ENCODE data around the gene STX16. TPM values are rescaled to one million over a fixed set of nuclear protein-coding genes. Genes with fewer than 3 reads are reported as not detected.
A peak's percentile ranks its signal among the peaks of the same experiment; 100 is the strongest.

STX16 gene
- total RNA-seq, 1 donor from 2014 or later, result 66.9 TPM

DNA sequence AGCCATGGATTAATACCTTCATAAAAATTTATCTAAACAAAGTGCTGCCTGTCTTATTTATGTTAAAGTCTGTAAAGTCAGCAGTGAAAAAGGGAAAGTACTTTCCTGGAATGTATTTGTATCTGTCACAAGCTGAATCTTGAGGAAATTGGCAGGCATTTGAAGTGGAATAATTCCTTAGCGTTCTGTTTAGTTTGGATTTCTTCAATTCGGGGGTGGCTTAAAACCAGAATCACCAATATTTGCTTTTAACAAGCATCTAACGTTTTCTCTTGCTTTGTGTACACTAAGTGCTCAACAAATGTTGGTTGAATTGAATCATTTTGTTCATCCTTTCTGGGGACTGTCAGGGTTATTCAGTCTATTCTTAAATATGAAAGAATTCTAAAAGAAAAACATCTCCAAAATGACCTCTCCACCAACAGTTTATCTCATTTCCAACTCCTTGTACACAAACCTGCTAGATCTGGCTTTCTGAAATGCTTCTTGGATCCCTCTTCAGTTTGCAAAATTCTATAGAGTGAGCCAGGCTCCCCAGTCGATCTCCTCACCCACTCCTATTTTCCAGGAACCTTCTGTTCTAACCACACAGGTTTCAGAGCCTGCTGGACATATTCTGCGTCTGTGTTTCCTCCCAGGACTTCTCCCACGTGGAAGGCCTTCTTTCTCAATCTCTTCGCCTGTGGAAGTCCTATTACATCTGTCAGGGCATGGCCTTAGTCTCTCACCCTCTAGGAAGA is 39.5 kb downstream of the STX16 start:
- no peak overlapping the region for H3K4me3 Mint-ChIP-seq (ENCODE audit: unreplicated experiment)
- DNase-seq (ENCODE audit: extremely low spot score, unreplicated experiment), result peak; percentile 19
- peaks cover 21% of the 10 kb centered on the region for H3K4me1 Mint-ChIP-seq (ENCODE audit: unreplicated experiment)
- H3K36me3 Mint-ChIP-seq (ENCODE audit: unreplicated experiment), result peaks cover 15% of the 10 kb centered on the region
- peak overlapping the region; percentile 56 for H3K27ac Mint-ChIP-seq (ENCODE audit: unreplicated experiment)
- H3K9me3 Mint-ChIP-seq (ENCODE audit: unreplicated experiment), result no peaks in the 10 kb centered on the region
- H3K27me3 Mint-ChIP-seq (ENCODE audit: unreplicated experiment), result no peaks in the 10 kb centered on the region
- TF ChIP-seq, protein P1, sequence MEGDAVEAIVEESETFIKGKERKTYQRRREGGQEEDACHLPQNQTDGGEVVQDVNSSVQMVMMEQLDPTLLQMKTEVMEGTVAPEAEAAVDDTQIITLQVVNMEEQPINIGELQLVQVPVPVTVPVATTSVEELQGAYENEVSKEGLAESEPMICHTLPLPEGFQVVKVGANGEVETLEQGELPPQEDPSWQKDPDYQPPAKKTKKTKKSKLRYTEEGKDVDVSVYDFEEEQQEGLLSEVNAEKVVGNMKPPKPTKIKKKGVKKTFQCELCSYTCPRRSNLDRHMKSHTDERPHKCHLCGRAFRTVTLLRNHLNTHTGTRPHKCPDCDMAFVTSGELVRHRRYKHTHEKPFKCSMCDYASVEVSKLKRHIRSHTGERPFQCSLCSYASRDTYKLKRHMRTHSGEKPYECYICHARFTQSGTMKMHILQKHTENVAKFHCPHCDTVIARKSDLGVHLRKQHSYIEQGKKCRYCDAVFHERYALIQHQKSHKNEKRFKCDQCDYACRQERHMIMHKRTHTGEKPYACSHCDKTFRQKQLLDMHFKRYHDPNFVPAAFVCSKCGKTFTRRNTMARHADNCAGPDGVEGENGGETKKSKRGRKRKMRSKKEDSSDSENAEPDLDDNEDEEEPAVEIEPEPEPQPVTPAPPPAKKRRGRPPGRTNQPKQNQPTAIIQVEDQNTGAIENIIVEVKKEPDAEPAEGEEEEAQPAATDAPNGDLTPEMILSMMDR (IDR thresholded peaks at IDR 0.05), result no peak

DNA sequence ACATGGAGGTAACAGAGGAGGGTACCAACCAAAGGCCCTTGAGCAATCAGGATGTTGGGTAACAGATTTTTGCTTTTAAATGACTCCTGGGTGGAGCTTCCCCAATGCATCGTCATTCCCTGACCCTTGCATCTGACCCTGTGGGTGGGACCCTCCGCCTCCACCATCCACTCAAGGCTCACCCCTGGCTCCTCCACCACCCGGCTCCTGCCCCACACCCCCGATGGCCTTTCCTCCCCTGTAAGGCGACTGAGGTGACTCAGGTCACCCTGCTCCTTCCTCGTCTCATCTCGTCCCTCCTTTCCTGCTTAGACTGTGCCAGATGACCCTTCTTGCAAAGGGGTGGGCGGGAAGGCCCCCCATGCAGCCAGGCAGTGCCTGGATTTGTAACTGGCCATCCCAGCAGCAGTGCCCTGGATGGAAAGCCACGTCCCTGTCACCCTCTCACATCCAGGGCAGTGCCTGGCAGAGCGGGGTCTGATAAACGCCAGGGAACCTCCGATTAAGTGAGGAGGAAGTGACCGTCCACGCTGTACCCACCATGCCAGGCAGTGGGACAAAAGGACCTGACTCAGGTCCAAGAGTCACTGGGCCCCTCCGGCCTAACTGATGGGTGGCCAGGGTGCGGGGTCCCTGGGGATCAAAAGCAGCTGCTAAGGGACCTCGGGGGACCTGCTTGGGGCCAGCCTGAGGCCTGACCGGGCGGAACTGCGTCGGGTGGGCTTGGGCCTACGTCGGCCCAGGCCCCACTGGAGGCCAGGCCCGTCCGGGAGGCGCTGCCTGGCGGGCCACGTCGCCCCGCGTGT is 40.9 kb downstream of the STX16 start:
- peaks cover 12% of the 10 kb centered on the region for H3K36me3 Mint-ChIP-seq (ENCODE audit: unreplicated experiment)
- H3K9me3 Mint-ChIP-seq (ENCODE audit: unreplicated experiment), result no peaks in the 10 kb centered on the region
- H3K4me1 Mint-ChIP-seq (ENCODE audit: unreplicated experiment), result peaks cover 21% of the 10 kb centered on the region
- no peaks in the 10 kb centered on the region for H3K27me3 Mint-ChIP-seq (ENCODE audit: unreplicated experiment)
- TF ChIP-seq, protein P1 (IDR thresholded peaks at IDR 0.05), result no peak
- peak; percentile 80 for DNase-seq (ENCODE audit: extremely low spot score, unreplicated experiment)
- H3K4me3 Mint-ChIP-seq (ENCODE audit: unreplicated experiment), result no peak overlapping the region
- H3K27ac Mint-ChIP-seq (ENCODE audit: unreplicated experiment), result no peak overlapping the region

DNA sequence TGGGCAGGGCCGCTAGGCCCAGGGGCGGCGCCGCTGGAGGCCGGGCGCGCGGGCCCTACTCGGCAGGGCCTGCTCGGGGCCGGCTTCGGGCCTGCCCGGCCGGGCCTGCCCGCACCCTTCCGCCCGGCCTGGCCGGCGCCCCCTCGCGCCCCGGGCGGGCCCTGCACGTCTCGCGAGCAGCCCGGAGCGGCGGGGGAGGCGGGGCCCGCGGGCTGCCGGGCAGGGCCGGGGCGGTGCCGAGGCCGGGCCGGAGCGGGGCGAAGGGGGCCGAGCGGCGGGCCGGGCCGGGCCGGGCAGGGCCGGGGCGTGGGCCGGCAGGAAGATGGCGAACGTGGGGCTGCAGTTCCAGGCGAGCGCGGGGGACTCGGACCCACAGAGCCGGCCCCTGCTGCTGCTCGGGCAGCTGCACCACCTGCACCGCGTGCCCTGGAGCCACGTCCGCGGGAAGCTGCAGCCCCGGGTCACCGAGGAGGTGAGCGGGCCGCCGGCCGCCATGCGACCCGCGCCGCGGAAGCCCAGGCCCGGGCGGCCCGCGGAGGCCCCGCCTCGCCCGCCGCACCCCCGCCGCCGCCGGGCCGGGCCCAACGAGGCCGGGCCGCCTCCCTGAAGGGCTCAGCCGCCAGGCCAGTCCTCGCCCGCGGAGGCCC is 41.6 kb downstream of the STX16 start, which contains the start of gene NPEPL1:
Gene NPEPL1, plus strand, starts transcription at position 222 of the 647 bp plus-strand sequence. Its CDS starts 101 bp downstream, at position 323.
- TF ChIP-seq, protein P1 (IDR thresholded peaks at IDR 0.05), result no peak
- H3K4me3 Mint-ChIP-seq (ENCODE audit: unreplicated experiment), result no peak within 1 kb of the TSS
- H3K27me3 Mint-ChIP-seq (ENCODE audit: unreplicated experiment), result no peaks in the 10 kb centered on the region
- H3K36me3 Mint-ChIP-seq (ENCODE audit: unreplicated experiment), result peaks cover 19% of the 10 kb centered on the region
- peak; percentile 83 for DNase-seq (ENCODE audit: extremely low spot score, unreplicated experiment)
- no peak within 1 kb of the TSS for H3K27ac Mint-ChIP-seq (ENCODE audit: unreplicated experiment)
- no peaks in the 10 kb centered on the region for H3K9me3 Mint-ChIP-seq (ENCODE audit: unreplicated experiment)
- H3K4me1 Mint-ChIP-seq (ENCODE audit: unreplicated experiment), result peaks cover 21% of the 10 kb centered on the region

GRCh38 chr20:58693226-58694006 is 42.3 kb downstream of the STX16 start:
- Mint-ChIP-seq H3K4me1 (ENCODE audit: unreplicated experiment) (peaks cover 19% of the 10 kb centered on the region), H3K27me3 (ENCODE audit: unreplicated experiment) (no peaks in the 10 kb centered on the region), H3K36me3 (ENCODE audit: unreplicated experiment) (peaks cover 19% of the 10 kb centered on the region), H3K27ac (ENCODE audit: unreplicated experiment) (no peak overlapping the region), H3K4me3 (ENCODE audit: unreplicated experiment) (no peak overlapping the region), H3K9me3 (ENCODE audit: unreplicated experiment) (no peaks in the 10 kb centered on the region)
- TF ChIP-seq, protein P1 (IDR thresholded peaks at IDR 0.05), result no peak
- peak; percentile 83 for DNase-seq (ENCODE audit: extremely low spot score, unreplicated experiment)
